Activated B cell treated with CpG ODN at 0.5 μM for 24 hours (primary cell): Measurements from ENCODE around the gene GMIP. TPM values are rescaled to one million over a fixed set of nuclear protein-coding genes. Genes with fewer than 3 reads are reported as not detected.

ENCODE experiments used
- ATAC-seq: fragments of 200-7000 bp; cut with Tn5 transposase; one replicate; pipeline ENCODE4 v1.10.0; 2021; ENCODE audit warnings: low read depth, mild to moderate bottlenecking, moderate library complexity
- CTCF ChIA-PET: fragments of 350-600 bp; sonication (Branson Sonifier 250); formaldehyde crosslinking; loops from one replicate; lab custom pipeline; 2021; ENCODE audit warnings: antibody characterized with exemption; lab: Charles Lee
- POLR2A ChIA-PET: fragments of 350-600 bp; sonication (Branson Sonifier 250); formaldehyde crosslinking; loops from one replicate; lab custom pipeline; 2021; ENCODE audit warnings: antibody characterized with exemption; lab: Charles Lee
- DNase-seq: peaks from one replicate; pipeline ENCODE4 v3.0.0; 2022
- H3K27ac Mint-ChIP-seq: one replicate; pipeline ENCODE4 v1.8.0; 2020; ENCODE audit warnings: mixed read lengths
- H3K27me3 Mint-ChIP-seq: one replicate; pipeline ENCODE4 v1.8.0; 2021; ENCODE audit warnings: mixed read lengths
- H3K36me3 Mint-ChIP-seq: one replicate; pipeline ENCODE4 v1.8.0; 2021; ENCODE audit warnings: low read depth, mixed read lengths
- H3K4me1 Mint-ChIP-seq: one replicate; pipeline ENCODE4 v1.8.0; 2021; ENCODE audit warnings: mixed read lengths
- H3K4me3 Mint-ChIP-seq: one replicate; pipeline ENCODE4 v1.8.0; 2020; ENCODE audit warnings: mild to moderate bottlenecking, mixed read lengths
- H3K9me3 Mint-ChIP-seq: one replicate; pipeline ENCODE4 v1.8.0; 2020; ENCODE audit warnings: mixed read lengths
- intact Hi-C: fragments of 100-400 bp; cut with micrococcal nuclease; formaldehyde crosslinking; loops from one replicate; pipeline ENCODE4 v1.15.1; 2024
- total RNA-seq: library from RNA; stranded (reverse); gene quantifications from 2 replicates; pipeline ENCODE4 v1.2.3, GENCODE V29; 2022
- TF ChIP-seq, protein P1 (sequence below): fragments of 200-600 bp; IDR thresholded peaks from one replicate; pipeline ENCODE4 v1.8.0; 2022; ENCODE audit warnings: antibody characterized with exemption, mild to moderate bottlenecking

Gene GMIP
- total RNA-seq, 1 donor from 2014 or later, result 129 TPM

- ChIA-PET CTCF (no interaction called here), POLR2A (interaction anchor here (1.1 to 1.5 kb wide), 2 partner anchors 9 to 11 kb away, joined by 3 read pairs; partner anchors contain the start of gene ZNF101)
- no peak for DNase-seq
- H3K36me3 Mint-ChIP-seq, result peaks cover 80% of the 10 kb centered on the region
- no peak overlapping the region for H3K4me3 Mint-ChIP-seq
- no peak for ATAC-seq
- peaks cover 15% of the 10 kb centered on the region for H3K9me3 Mint-ChIP-seq
- intact Hi-C loops, result no loop called here
- TF ChIP-seq, protein P1, sequence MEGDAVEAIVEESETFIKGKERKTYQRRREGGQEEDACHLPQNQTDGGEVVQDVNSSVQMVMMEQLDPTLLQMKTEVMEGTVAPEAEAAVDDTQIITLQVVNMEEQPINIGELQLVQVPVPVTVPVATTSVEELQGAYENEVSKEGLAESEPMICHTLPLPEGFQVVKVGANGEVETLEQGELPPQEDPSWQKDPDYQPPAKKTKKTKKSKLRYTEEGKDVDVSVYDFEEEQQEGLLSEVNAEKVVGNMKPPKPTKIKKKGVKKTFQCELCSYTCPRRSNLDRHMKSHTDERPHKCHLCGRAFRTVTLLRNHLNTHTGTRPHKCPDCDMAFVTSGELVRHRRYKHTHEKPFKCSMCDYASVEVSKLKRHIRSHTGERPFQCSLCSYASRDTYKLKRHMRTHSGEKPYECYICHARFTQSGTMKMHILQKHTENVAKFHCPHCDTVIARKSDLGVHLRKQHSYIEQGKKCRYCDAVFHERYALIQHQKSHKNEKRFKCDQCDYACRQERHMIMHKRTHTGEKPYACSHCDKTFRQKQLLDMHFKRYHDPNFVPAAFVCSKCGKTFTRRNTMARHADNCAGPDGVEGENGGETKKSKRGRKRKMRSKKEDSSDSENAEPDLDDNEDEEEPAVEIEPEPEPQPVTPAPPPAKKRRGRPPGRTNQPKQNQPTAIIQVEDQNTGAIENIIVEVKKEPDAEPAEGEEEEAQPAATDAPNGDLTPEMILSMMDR, result no peak
- H3K27ac Mint-ChIP-seq, result no peak overlapping the region
- H3K27me3 Mint-ChIP-seq, result no peaks in the 10 kb centered on the region
- H3K4me1 Mint-ChIP-seq, result peaks cover 7% of the 10 kb centered on the region
Measured at GRCh38 chr19:19679176-19680073, 36.0 kb upstream of the GMIP start.

DNA sequence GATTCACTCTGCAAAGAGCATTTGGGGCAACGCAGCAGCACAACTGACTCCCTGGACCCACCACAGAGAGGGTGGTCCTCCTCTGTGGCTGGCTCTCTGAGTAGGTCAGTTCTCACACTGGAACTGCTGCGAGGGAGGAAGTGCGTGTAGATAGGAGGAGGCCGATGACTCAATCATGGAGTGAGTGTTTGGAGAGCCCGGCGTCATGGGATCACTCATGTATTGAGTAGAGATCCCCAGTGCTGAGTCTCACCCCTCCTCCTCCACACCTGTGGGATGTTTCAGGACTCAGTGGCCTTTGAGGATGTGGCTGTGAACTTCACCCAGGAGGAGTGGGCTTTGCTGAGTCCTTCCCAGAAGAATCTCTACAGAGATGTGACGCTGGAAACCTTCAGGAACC lies 34.1 kb upstream of the GMIP start:
- Mint-ChIP-seq H3K4me1 (peaks cover 12% of the 10 kb centered on the region), H3K27me3 (no peaks in the 10 kb centered on the region), H3K9me3 (peaks cover 12% of the 10 kb centered on the region), H3K27ac (no peak overlapping the region), H3K36me3 (peaks cover 78% of the 10 kb centered on the region), H3K4me3 (no peak overlapping the region)
- TF ChIP-seq, protein P1, result no peak
- intact Hi-C loops, result no loop called here
- ATAC-seq (no peak), DNase-seq (no peak)
- ChIA-PET CTCF (no interaction called here), POLR2A (interaction anchor here (0.9 kb wide), 1 partner anchor 14 kb away, joined by 3 read pairs; the partner anchor contains the start of gene ATP13A1)

DNA sequence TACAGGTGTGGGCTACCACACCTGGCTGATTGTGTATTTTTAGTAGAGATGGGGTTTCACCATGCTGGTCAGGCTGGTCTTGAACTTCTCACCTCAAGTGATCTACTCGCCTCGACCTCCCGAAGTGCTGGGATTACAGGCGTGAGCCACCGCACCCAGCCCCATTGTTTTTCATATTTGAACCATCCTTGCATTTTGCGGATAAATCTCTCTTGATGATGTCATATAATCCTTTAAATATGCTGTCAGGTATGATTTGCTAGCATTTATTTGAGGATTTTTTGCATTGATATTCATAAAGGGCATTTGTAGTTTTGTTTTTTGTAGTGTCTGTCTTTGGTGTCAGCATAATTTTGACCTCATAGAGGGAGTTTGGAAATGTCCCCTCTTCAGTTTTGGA lies 30.9 kb upstream of the GMIP start:
- intact Hi-C loops, result no loop called here
- DNase-seq, result no peak
- ATAC-seq, result no peak
- TF ChIP-seq, protein P1, result no peak
- no peak overlapping the region for H3K27ac Mint-ChIP-seq
- peaks cover 64% of the 10 kb centered on the region for H3K36me3 Mint-ChIP-seq
- peaks cover 7% of the 10 kb centered on the region for H3K9me3 Mint-ChIP-seq
- no peak overlapping the region for H3K4me3 Mint-ChIP-seq
- CTCF ChIA-PET, result no interaction called here
- POLR2A ChIA-PET, result no interaction called here
- peaks cover 33% of the 10 kb centered on the region for H3K4me1 Mint-ChIP-seq
- H3K27me3 Mint-ChIP-seq, result no peaks in the 10 kb centered on the region

- no peak overlapping the region for H3K4me3 Mint-ChIP-seq
- H3K27ac Mint-ChIP-seq, result no peak overlapping the region
- TF ChIP-seq, protein P1, result no peak
- intact Hi-C loops, result no loop called here
- DNase-seq (no peak), ATAC-seq (no peak)
- H3K9me3 Mint-ChIP-seq, result no peaks in the 10 kb centered on the region
- CTCF ChIA-PET, result no interaction called here
- H3K4me1 Mint-ChIP-seq, result peaks cover 42% of the 10 kb centered on the region
- H3K27me3 Mint-ChIP-seq, result no peaks in the 10 kb centered on the region
- peaks cover 57% of the 10 kb centered on the region for H3K36me3 Mint-ChIP-seq
- POLR2A ChIA-PET, result interaction anchor here (0.9 to 1.1 kb wide), 2 partner anchors 27 to 137 kb away, joined by 3 read pairs; no protein-coding TSS in a partner anchor
Measured at GRCh38 chr19:19672816-19673215, 29.4 kb upstream of the GMIP start.

DNA sequence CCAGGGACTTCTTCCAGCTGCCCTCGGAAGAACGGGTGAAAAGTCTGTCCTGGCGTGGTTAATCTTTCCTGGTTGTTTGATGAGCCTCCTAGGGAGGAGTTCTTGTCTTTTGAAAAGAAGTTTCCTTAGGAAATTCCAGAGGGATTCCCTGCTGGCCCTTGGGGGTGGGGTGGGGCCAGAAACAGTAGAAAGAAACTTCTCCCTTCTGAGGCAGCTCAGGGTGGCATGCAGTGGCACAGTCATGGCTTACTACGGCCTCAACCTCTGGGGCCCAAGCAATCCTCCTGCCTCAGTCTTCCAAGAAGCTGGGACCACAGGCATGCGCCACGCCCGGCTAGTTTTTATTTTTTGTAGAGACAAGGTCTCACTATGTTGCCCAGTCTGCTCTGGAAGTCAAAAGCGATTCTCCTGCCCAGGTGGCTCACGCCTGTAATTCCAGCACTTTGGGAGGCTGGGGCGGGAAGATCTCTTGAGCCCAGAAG lies 26.7 kb upstream of the GMIP start:
- TF ChIP-seq, protein P1, result no peak
- peaks cover 47% of the 10 kb centered on the region for H3K4me1 Mint-ChIP-seq
- peaks cover 32% of the 10 kb centered on the region for H3K36me3 Mint-ChIP-seq
- intact Hi-C loops, result no loop called here
- H3K27ac Mint-ChIP-seq, result peak overlapping the region; percentile 79
- H3K9me3 Mint-ChIP-seq, result no peaks in the 10 kb centered on the region
- ATAC-seq (no peak), DNase-seq (no peak)
- CTCF ChIA-PET, result no interaction called here
- H3K27me3 Mint-ChIP-seq, result no peaks in the 10 kb centered on the region
- POLR2A ChIA-PET, result interaction anchor here (0.8 to 3.9 kb wide), 6 partner anchors 9 to 231 kb away, joined by 3 to 26 read pairs (median 10); partner anchors contain the start of genes ZNF14, ZNF253 and ZNF93
- H3K4me3 Mint-ChIP-seq, result peak overlapping the region; percentile 94
